Measurements from ENCODE around the gene USPL1.

Gene USPL1

DNA sequence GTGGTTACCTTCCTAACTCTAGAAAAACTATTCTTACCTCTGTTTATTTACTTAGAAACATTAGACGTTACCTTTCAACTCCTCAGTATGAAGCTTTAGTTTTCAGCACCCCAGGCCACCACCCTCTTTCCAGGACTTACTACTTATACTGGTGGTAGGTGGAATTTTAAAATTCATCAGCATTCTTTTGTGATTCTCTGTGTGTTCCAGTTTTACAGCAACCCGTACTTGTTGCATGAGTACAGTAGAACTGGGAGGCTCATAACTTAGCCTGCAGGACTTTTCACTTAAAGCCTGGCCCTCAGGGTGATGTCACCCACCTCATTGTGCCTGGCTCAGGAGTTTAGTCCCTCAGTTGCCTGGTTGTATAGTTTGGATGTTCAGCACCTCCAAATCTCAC, 68.3 kb downstream of the USPL1 start:
- DNase-seq (ENCODE audit: low read depth), result no peak
- in situ Hi-C loops (cut with HindIII; ENCODE audit: low sequenced_read_pairs), result no loop called here
- TF ChIP-seq, protein P1, sequence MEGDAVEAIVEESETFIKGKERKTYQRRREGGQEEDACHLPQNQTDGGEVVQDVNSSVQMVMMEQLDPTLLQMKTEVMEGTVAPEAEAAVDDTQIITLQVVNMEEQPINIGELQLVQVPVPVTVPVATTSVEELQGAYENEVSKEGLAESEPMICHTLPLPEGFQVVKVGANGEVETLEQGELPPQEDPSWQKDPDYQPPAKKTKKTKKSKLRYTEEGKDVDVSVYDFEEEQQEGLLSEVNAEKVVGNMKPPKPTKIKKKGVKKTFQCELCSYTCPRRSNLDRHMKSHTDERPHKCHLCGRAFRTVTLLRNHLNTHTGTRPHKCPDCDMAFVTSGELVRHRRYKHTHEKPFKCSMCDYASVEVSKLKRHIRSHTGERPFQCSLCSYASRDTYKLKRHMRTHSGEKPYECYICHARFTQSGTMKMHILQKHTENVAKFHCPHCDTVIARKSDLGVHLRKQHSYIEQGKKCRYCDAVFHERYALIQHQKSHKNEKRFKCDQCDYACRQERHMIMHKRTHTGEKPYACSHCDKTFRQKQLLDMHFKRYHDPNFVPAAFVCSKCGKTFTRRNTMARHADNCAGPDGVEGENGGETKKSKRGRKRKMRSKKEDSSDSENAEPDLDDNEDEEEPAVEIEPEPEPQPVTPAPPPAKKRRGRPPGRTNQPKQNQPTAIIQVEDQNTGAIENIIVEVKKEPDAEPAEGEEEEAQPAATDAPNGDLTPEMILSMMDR (IDR thresholded peaks at IDR 0.05; ENCODE audit: low read depth, low read length, missing control alignments), result no peak
- no peak overlapping the region for H3K4me3 ChIP-seq (ENCODE audit: low read depth, low read length)

DNA sequence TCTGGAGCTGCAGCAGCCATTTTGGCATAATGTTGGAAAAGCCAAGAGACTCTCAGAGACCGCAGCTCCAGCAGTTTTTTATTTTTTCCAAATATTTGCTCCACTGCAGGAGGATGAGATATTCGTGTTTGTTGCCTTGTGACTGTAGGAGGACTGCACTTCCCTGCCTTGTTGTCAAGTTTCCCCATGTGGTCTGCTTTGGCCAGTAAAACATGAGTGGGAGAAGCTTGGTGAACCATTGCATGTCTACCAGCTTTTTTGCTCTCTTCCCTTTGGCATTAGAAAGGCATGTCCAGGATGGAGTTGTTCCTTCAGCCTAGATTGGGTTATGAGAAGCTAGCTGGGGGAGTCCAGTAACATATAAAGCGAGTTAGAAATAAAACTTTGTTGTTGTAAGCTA, 69.9 kb downstream of the USPL1 start:
- no peak for DNase-seq (ENCODE audit: low read depth)
- in situ Hi-C loops (cut with HindIII; ENCODE audit: low sequenced_read_pairs), result no loop called here
- H3K4me3 ChIP-seq (ENCODE audit: low read depth, low read length), result no peak overlapping the region
- TF ChIP-seq, protein P1 (IDR thresholded peaks at IDR 0.05; ENCODE audit: low read depth, low read length, missing control alignments), result no peak

- TF ChIP-seq, protein P1 (IDR thresholded peaks at IDR 0.05; ENCODE audit: low read depth, low read length, missing control alignments), result no peak
- no peak overlapping the region for H3K4me3 ChIP-seq (ENCODE audit: low read depth, low read length)
- in situ Hi-C loops (cut with HindIII; ENCODE audit: low sequenced_read_pairs), result no loop called here
- no peak for DNase-seq (ENCODE audit: low read depth)
Observed at GRCh38 chr13:30689752-30690151, 72.0 kb downstream of the USPL1 start.

DNA sequence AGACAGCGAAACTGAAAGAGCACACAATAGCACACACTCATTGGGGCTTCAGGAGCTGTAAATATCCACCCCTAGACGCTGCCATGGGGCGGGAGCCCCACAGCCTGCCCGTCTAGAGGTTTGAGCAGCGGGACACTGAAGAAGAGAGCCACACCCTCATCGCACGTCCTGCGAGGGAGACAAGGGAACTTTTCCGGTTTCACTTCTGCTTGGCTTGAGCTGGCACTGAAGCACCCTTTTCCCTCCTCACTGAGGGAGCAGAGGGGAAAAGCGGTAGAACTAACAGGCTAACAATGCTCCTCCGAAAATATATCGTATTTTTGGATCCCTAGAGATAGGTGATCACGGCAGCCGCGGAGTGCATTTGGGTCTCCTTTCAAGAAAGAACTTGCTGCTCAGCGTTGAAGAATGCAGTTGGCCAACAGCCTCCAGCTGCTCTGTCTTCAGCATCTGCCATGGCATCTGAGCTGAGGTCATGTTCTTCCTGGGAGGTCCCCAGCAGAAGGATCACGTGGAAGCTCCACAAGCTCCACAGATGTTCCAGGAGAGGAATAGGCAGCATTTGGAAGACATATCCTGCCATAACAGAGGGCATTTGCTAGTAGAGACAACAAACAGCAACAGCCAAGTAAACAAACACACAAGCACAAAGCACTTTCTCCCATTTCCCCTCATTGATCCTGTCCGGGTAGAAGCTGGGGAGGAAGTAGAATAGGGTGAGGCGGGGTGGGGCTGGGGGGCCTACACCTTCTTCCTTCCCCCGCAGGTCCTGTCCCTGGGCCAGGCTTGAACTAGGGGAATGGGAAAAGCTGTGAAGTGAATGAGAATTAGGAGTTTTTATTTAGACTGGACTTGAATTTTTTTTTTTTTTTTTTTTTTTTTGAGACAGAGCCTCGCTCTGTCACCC, 72.8 kb downstream of the USPL1 start:
- peak; percentile 82 for DNase-seq (ENCODE audit: low read depth)
- in situ Hi-C loops (cut with HindIII; ENCODE audit: low sequenced_read_pairs), result no loop called here

GRCh38 chr13:30692113-30692512, 74.4 kb downstream of the USPL1 start:
- TF ChIP-seq, protein P1 (IDR thresholded peaks at IDR 0.05; ENCODE audit: low read depth, low read length, missing control alignments), result no peak
- in situ Hi-C loops (cut with HindIII; ENCODE audit: low sequenced_read_pairs), result no loop called here
- no peak overlapping the region for H3K4me3 ChIP-seq (ENCODE audit: low read depth, low read length)
- DNase-seq (ENCODE audit: low read depth), result no peak

More for the DNA sequence above, 72.8 kb downstream of the USPL1 start:
- TF ChIP-seq, protein P1 (IDR thresholded peaks at IDR 0.05; ENCODE audit: low read depth, low read length, missing control alignments), result no peak
- H3K4me3 ChIP-seq (ENCODE audit: low read depth, low read length), result no peak overlapping the region

- TF ChIP-seq, protein P1 (IDR thresholded peaks at IDR 0.05; ENCODE audit: low read depth, low read length, missing control alignments), result no peak
- peak; percentile 49 for DNase-seq (ENCODE audit: low read depth)
- H3K4me3 ChIP-seq (ENCODE audit: low read depth, low read length), result no peak overlapping the region
- in situ Hi-C loops (cut with HindIII; ENCODE audit: low sequenced_read_pairs), result no loop called here
Observed at GRCh38 chr13:30696278-30697176, 78.8 kb downstream of the USPL1 start.
